Liver (tissue), 9 donors: Measurements from ENCODE around the gene SEC14L6. TPM values are rescaled to one million over a fixed set of nuclear protein-coding genes. Genes with fewer than 3 reads are reported as not detected.

Source experiments
- DNase-seq: peaks from one replicate; pipeline ENCODE4 v3.0.0-alpha.2; 2017; ENCODE audit warnings: low spot score
- H3K27ac ChIP-seq, 2 donors: one replicate each; pipeline ENCODE4 v1.7.0; 2013; ENCODE audit warnings: inconsistent platforms in 2 of 2, low read length in 2 of 2, control low read depth in 1 of 2, low read depth in 1 of 2, mild to moderate bottlenecking in 1 of 2
- H3K27me3 ChIP-seq, 4 donors: one replicate each; pipeline versions ENCODE4 v1.6.1 to v1.7.0; 2013; ENCODE audit warnings: low read length in 3 of 4, inconsistent platforms in 1 of 4, mild to moderate bottlenecking in 1 of 4, moderate library complexity in 1 of 4; ENCODE audit not compliant: control insufficient read depth in 4 of 4, insufficient read depth in 4 of 4
- H3K36me3 ChIP-seq, 4 donors: one replicate each; pipeline versions ENCODE4 v1.6.1 to v1.7.0; 2013; ENCODE audit warnings: low read length in 3 of 4, mild to moderate bottlenecking in 3 of 4, low read depth in 1 of 4, moderate library complexity in 1 of 4; ENCODE audit not compliant: control insufficient read depth in 4 of 4, insufficient read depth in 3 of 4
- H3K4me1 ChIP-seq, 4 donors: one replicate each; pipeline versions ENCODE4 v1.6.1 to v1.7.0; 2013; ENCODE audit warnings: low read length in 3 of 4, mild to moderate bottlenecking in 3 of 4, moderate library complexity in 1 of 4; ENCODE audit not compliant: control insufficient read depth in 4 of 4, insufficient read depth in 4 of 4
- H3K4me3 ChIP-seq, 3 donors: one replicate each; pipeline versions ENCODE4 v1.6.1 to v1.7.0; 2013; ENCODE audit warnings: low read length in 3 of 3, control low read depth in 1 of 3, low read depth in 1 of 3, mild to moderate bottlenecking in 1 of 3
- H3K9ac ChIP-seq, 2 donors: one replicate each; pipeline ENCODE4 v1.7.0; 2013; ENCODE audit warnings: low read length in 2 of 2, mild to moderate bottlenecking in 2 of 2, moderate library complexity in 2 of 2, control low read depth in 1 of 2, low read depth in 1 of 2
- H3K9me3 ChIP-seq, 4 donors: one replicate each; pipeline versions ENCODE4 v1.6.1 to v1.7.0; 2013; ENCODE audit warnings: low read length in 3 of 4; ENCODE audit not compliant: control insufficient read depth in 4 of 4
- EGR1 ChIP-seq, 2 donors: IDR thresholded peaks; 2 replicates each; pipeline ENCODE4 v1.6.1; 2016 to 2018; ENCODE audit warnings: antibody characterized with exemption in 2 of 2, low read depth in 2 of 2
- FOXA2 ChIP-seq: IDR thresholded peaks from 2 replicates; pipeline ENCODE4 v1.6.1; 2016; ENCODE audit warnings: antibody characterized with exemption
- GABPA ChIP-seq, 2 donors: IDR thresholded peaks in 1 of 2; conservative IDR thresholded peaks in 1 of 2; 2 replicates each; pipeline ENCODE4 v1.6.1; 2016; ENCODE audit warnings: antibody characterized with exemption in 2 of 2, mild to moderate bottlenecking in 1 of 2, moderate library complexity in 1 of 2
- HNF4A ChIP-seq, 2 donors: conservative IDR thresholded peaks; 2 replicates each; pipeline ENCODE4 v1.6.1; 2016; ENCODE audit warnings: antibody characterized with exemption in 2 of 2, mild to moderate bottlenecking in 2 of 2
- HNF4G ChIP-seq: IDR thresholded peaks from 2 replicates; pipeline ENCODE4 v1.6.1; 2016; ENCODE audit warnings: antibody characterized with exemption
- JUND ChIP-seq, 2 donors: IDR thresholded peaks; 2 replicates each; pipeline ENCODE4 v1.6.1; 2016; ENCODE audit warnings: antibody characterized with exemption in 2 of 2
- RXRA ChIP-seq, 2 donors: IDR thresholded peaks; 2 replicates each; pipeline ENCODE4 v1.6.1; 2017 to 2018; ENCODE audit warnings: antibody characterized with exemption in 2 of 2, mild to moderate bottlenecking in 1 of 2
- SP1 ChIP-seq: IDR thresholded peaks from 2 replicates; pipeline ENCODE4 v1.6.1; 2018; ENCODE audit warnings: antibody characterized with exemption, mild to moderate bottlenecking
- TAF1 ChIP-seq: conservative IDR thresholded peaks from 2 replicates; pipeline ENCODE4 v1.6.1; 2016; ENCODE audit warnings: antibody characterized with exemption, mild to moderate bottlenecking
- YY1 ChIP-seq: IDR thresholded peaks from 2 replicates; pipeline ENCODE4 v1.6.1; 2016; ENCODE audit warnings: antibody characterized with exemption, mild to moderate bottlenecking
- WGBS: extraction: QIAGEN DNeasy Blood & Tissue Kit; methylation state at CpG from one replicate; pipeline ENCODE4 v1.1.7; 2013; 5-methylcytosine and 5-hydroxymethylcytosine counted together
- polyA plus RNA-seq, 2 donors: library from polyadenylated mRNA; stranded (reverse) in 1 of 2; unstranded in 1 of 2; fragments of 200-250 nt in 1 of 2; fragments of >200 nt in 1 of 2; fragmentation: Nextera tagmentation in 1 of 2; extraction: Ambion mirVana in 1 of 2; gene quantifications; one replicate each; pipeline versions ENCODE4 v1.2.1 to v1.2.3, GENCODE V29; 2013 to 2015
- total RNA-seq, 2 donors: library from RNA; depleted of rRNA; stranded (reverse); fragments of >200 nt; gene quantifications; one replicate each; pipeline ENCODE4 v1.2.3, GENCODE V29; 2014
- TF ChIP-seq, protein P1 (sequence below): IDR thresholded peaks from 2 replicates; pipeline ENCODE4 v1.6.1; 2016; ENCODE audit warnings: antibody characterized with exemption
- TF ChIP-seq, protein P2 (sequence below): IDR thresholded peaks from 2 replicates; pipeline ENCODE4 v1.6.1; 2016; ENCODE audit warnings: antibody characterized with exemption
- TF ChIP-seq, protein P3 (sequence below): fragments of 150-350 bp; IDR thresholded peaks from 2 replicates; pipeline ENCODE4 v1.5.1; 2017; ENCODE audit warnings: improper control_type of control experiment, low read depth, low read length; ENCODE audit not compliant: missing input control
- donor health status: healthy.
- donor health status: healthy.
- donor health status: healthy.
- donor health status: healthy.
- donor health status: healthy.

SEC14L6 gene
- total and polyA plus RNA-seq, 4 donors = 0.18 to 0.70 (median 0.28) TPM

DNA sequence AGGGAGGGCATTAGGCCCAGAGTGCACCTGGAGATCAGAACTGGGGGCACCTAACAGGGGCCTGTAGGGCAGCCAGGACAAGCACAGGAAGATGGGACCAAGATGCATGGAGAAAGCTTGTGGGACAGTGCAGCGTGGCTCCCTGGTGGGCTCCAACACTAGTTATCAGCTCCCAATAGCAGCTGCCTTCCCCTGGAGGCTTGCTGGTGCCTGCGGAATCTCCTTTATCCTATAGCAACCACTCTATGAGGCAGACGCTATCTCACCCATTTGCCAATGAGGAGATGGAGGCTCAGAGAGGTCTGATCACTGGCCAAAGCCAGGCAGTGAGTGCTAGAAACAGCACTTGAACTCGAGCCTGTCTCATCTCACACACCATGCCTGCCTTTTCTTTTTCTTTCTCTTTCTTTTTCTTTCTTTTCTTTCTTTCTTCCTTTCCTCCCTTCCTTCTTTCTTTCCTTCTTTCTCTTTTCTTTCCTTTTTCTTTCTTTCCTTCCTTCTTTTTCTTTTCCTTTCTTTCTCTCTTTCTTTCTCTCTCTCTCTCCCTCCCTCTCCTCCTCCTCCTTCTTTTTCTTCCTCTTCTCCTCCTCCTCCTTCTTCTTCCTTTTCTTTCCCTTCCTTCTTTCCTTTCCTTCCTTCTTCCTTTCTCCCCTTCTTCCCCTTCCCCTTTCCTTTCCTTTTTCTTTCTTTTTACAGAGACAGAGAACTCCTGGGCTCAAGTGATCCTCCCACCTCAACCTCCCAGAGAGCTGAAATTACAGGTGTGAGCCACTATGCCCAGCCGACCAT, 25.0 kb downstream of the SEC14L6 start:
- Histone ChIP-seq H3K27ac (no peak overlapping the region), H3K36me3 (no peaks in the 10 kb centered on the region), H3K4me1 (peaks cover 0 to 1% (median 0%) of the 10 kb centered on the region in 4 donors), H3K9ac (no peak overlapping the region), H3K27me3 (no peaks in the 10 kb centered on the region), H3K4me3 (no peak overlapping the region), H3K9me3 (no peaks in the 10 kb centered on the region)
- WGBS = 83% methylated on average over 5 of the region's 5 CpGs
- no peak for TF ChIP-seq GABPA (IDR thresholded peaks at IDR 0.05 in 1 of 2, conservative IDR thresholded peaks at IDR 0.05 in 1 of 2)
- TF ChIP-seq, protein P1, sequence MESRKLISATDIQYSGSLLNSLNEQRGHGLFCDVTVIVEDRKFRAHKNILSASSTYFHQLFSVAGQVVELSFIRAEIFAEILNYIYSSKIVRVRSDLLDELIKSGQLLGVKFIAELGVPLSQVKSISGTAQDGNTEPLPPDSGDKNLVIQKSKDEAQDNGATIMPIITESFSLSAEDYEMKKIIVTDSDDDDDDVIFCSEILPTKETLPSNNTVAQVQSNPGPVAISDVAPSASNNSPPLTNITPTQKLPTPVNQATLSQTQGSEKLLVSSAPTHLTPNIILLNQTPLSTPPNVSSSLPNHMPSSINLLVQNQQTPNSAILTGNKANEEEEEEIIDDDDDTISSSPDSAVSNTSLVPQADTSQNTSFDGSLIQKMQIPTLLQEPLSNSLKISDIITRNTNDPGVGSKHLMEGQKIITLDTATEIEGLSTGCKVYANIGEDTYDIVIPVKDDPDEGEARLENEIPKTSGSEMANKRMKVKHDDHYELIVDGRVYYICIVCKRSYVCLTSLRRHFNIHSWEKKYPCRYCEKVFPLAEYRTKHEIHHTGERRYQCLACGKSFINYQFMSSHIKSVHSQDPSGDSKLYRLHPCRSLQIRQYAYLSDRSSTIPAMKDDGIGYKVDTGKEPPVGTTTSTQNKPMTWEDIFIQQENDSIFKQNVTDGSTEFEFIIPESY = no peak
- TF ChIP-seq HNF4A (conservative IDR thresholded peaks at IDR 0.05) = no peak
- TF ChIP-seq TAF1 = no peak
- no peak for TF ChIP-seq SP1
- TF ChIP-seq, protein P2, sequence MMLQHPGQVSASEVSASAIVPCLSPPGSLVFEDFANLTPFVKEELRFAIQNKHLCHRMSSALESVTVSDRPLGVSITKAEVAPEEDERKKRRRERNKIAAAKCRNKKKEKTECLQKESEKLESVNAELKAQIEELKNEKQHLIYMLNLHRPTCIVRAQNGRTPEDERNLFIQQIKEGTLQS = no peak
- TF ChIP-seq, protein P3, sequence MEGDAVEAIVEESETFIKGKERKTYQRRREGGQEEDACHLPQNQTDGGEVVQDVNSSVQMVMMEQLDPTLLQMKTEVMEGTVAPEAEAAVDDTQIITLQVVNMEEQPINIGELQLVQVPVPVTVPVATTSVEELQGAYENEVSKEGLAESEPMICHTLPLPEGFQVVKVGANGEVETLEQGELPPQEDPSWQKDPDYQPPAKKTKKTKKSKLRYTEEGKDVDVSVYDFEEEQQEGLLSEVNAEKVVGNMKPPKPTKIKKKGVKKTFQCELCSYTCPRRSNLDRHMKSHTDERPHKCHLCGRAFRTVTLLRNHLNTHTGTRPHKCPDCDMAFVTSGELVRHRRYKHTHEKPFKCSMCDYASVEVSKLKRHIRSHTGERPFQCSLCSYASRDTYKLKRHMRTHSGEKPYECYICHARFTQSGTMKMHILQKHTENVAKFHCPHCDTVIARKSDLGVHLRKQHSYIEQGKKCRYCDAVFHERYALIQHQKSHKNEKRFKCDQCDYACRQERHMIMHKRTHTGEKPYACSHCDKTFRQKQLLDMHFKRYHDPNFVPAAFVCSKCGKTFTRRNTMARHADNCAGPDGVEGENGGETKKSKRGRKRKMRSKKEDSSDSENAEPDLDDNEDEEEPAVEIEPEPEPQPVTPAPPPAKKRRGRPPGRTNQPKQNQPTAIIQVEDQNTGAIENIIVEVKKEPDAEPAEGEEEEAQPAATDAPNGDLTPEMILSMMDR = no peak
- no peak for TF ChIP-seq JUND (IDR thresholded peaks at IDR 0.05)
- no peak for TF ChIP-seq YY1
- TF ChIP-seq EGR1 (IDR thresholded peaks at IDR 0.05; ENCODE audit: low read depth in 2 of 2) = no peak
- TF ChIP-seq RXRA (IDR thresholded peaks at IDR 0.05) = no peak
- TF ChIP-seq HNF4G = no peak
- TF ChIP-seq FOXA2 = no peak
- DNase-seq = no peak

DNA sequence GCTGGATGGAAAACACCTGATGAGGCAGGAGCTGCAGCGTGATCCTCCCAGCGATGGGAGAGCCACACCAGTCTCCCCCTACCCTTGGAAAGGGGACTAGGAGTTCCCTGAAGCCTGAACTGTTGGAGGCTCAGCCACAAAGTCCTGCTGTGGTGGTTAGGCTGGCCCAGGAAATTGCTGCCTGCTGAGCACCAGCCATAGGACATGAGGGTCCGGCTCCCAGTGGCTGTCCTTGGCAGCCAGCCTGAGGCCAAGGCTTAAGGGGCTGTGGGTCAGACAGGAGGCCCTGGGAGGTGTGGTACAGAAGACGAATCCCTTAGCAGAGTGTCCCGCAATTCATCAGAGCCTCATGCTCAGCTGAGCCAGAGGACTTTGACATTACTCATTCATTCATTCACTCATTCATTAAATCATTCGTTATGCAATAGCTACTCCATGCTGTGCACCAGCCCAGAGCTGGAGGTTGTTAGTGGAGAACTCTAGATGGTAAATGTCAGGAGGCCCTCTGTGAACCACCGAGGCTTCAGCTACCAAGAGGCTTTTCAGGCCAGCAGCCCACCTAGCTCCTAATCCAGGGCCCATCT, 26.6 kb downstream of the SEC14L6 start:
- Histone ChIP-seq H3K4me3 (no peak overlapping the region), H3K4me1 (peaks cover 0 to 1% (median 0%) of the 10 kb centered on the region in 4 donors), H3K9ac (no peak overlapping the region), H3K9me3 (no peaks in the 10 kb centered on the region), H3K27me3 (no peaks in the 10 kb centered on the region), H3K27ac (no peak overlapping the region), H3K36me3 (no peaks in the 10 kb centered on the region)
- 92% methylated on average over 7 of the region's 7 CpGs for WGBS
- no peak for TF ChIP-seq GABPA (IDR thresholded peaks at IDR 0.05 in 1 of 2, conservative IDR thresholded peaks at IDR 0.05 in 1 of 2)
- TF ChIP-seq TAF1 = no peak
- TF ChIP-seq, protein P1 = no peak
- TF ChIP-seq, protein P3 = no peak
- no peak for TF ChIP-seq YY1
- no peak for TF ChIP-seq JUND (IDR thresholded peaks at IDR 0.05)
- no peak for DNase-seq
